SK-N-SH treated with all-trans-retinoic acid at 6 μM for 48 hours (cell line): ENCODE measurements around the gene MYO9A.

Experiments
- ATAC-seq: fragments of 200-7000 bp; cut with Tn5 transposase; 3 replicates; pipeline ENCODE4 v1.9.1; 2020; ENCODE audit warnings: mild to moderate bottlenecking, moderate library complexity
- ARNTL ChIP-seq: fragments of 450-650 bp; formaldehyde crosslinking; IDR thresholded peaks from 2 replicates; pipeline ENCODE4 v1.5.0; 2020; ENCODE audit warnings: low read depth, mild to moderate bottlenecking, moderate library complexity, borderline replicate concordance
- BACH2 ChIP-seq: fragments of 250-450 bp; sonication (Bioruptor Pico); IDR thresholded peaks from 2 replicates; pipeline ENCODE4 v1.9.0; 2021; ENCODE audit warnings: mild to moderate bottlenecking, borderline replicate concordance
- CREB5 ChIP-seq: fragments of 250-450 bp; sonication (Bioruptor Pico); IDR thresholded peaks from 2 replicates; pipeline ENCODE4 v1.5.1; 2020; ENCODE audit warnings: low read depth, mild to moderate bottlenecking, moderate library complexity
- CSDC2 ChIP-seq: fragments of 250-450 bp; sonication (Bioruptor Pico); IDR thresholded peaks from 2 replicates; pipeline ENCODE4 v1.5.0; 2020; ENCODE audit warnings: mild to moderate bottlenecking, moderate library complexity
- ESRRG ChIP-seq: fragments of 250-450 bp; sonication (Bioruptor Pico); IDR thresholded peaks from 2 replicates; pipeline ENCODE4 v1.6.1; 2021; ENCODE audit warnings: mild to moderate bottlenecking
- GLIS3 ChIP-seq: fragments of 250-450 bp; sonication (Bioruptor Pico); IDR thresholded peaks from 2 replicates; pipeline ENCODE4 v1.5.0; 2020; ENCODE audit warnings: mild to moderate bottlenecking, moderate library complexity
- ISL1 ChIP-seq: fragments of 250-450 bp; sonication (Bioruptor Pico); IDR thresholded peaks from 2 replicates; pipeline ENCODE4 v2.1.2; 2022; ENCODE audit warnings: mild to moderate bottlenecking, moderate library complexity
- OSR1 ChIP-seq: fragments of 250-450 bp; sonication (Bioruptor Pico); IDR thresholded peaks from 2 replicates; pipeline ENCODE4 v1.8.0; 2022; ENCODE audit warnings: moderate library complexity, mild to moderate bottlenecking, inconsistent platforms
- PATZ1 ChIP-seq: fragments of 250-450 bp; sonication (Bioruptor Pico); IDR thresholded peaks from 2 replicates; pipeline ENCODE4 v1.8.0; 2020; ENCODE audit warnings: mild to moderate bottlenecking, moderate library complexity, borderline replicate concordance
- POU6F1 ChIP-seq: fragments of 250-450 bp; sonication (Bioruptor Pico); IDR thresholded peaks from 2 replicates; pipeline ENCODE4 v1.8.0; 2021; ENCODE audit warnings: low read depth, mild to moderate bottlenecking, moderate library complexity, borderline replicate concordance
- PPARA ChIP-seq: fragments of 250-450 bp; sonication (Bioruptor Pico); IDR thresholded peaks from 2 replicates; pipeline ENCODE4 v1.5.0; 2020; ENCODE audit warnings: mild to moderate bottlenecking, borderline replicate concordance
- RARB ChIP-seq: fragments of 250-450 bp; sonication (Bioruptor Pico); IDR thresholded peaks from 2 replicates; pipeline ENCODE4 v1.8.0; 2021; ENCODE audit warnings: mild to moderate bottlenecking, moderate library complexity
- SNAI2 ChIP-seq: fragments of 250-450 bp; sonication (Bioruptor Pico); IDR thresholded peaks from 2 replicates; pipeline ENCODE4 v1.5.0; 2020; ENCODE audit warnings: mild to moderate bottlenecking, moderate library complexity
- TCF4 ChIP-seq: fragments of 250-450 bp; sonication (Bioruptor Pico); IDR thresholded peaks from 2 replicates; pipeline ENCODE4 v1.8.0; 2021; ENCODE audit warnings: mild to moderate bottlenecking, moderate library complexity, borderline replicate concordance
- TSHZ2 ChIP-seq: fragments of 250-450 bp; sonication (Bioruptor Pico); IDR thresholded peaks from 2 replicates; pipeline ENCODE4 v1.5.0; 2020; ENCODE audit warnings: mild to moderate bottlenecking, moderate library complexity
- ZC3H10 ChIP-seq: fragments of 250-450 bp; sonication (Bioruptor Pico); IDR thresholded peaks from 2 replicates; pipeline ENCODE4 v1.5.1; 2021; ENCODE audit warnings: mild to moderate bottlenecking, moderate library complexity
- ZFP3 ChIP-seq: fragments of 250-450 bp; sonication (Bioruptor Pico); IDR thresholded peaks from 2 replicates; pipeline ENCODE4 v1.5.0; 2020; ENCODE audit warnings: mild to moderate bottlenecking, moderate library complexity
- ZFP30 ChIP-seq: fragments of 450-650 bp; formaldehyde crosslinking; IDR thresholded peaks from 2 replicates; pipeline ENCODE4 v1.5.0; 2022; ENCODE audit warnings: mild to moderate bottlenecking, moderate library complexity
- ZNF565 ChIP-seq: fragments of 450-650 bp; formaldehyde crosslinking; conservative IDR thresholded peaks from 2 replicates; pipeline ENCODE4 v1.5.0; 2020; ENCODE audit warnings: low read depth, mild to moderate bottlenecking, moderate library complexity
- ZNF70 ChIP-seq: fragments of 450-650 bp; formaldehyde crosslinking; IDR thresholded peaks from 2 replicates; pipeline ENCODE4 v1.5.0; 2020; ENCODE audit warnings: mild to moderate bottlenecking, moderate library complexity
- ZNF8 ChIP-seq: fragments of 450-650 bp; formaldehyde crosslinking; IDR thresholded peaks from 2 replicates; pipeline ENCODE4 v1.5.0; 2020; ENCODE audit warnings: mild to moderate bottlenecking, moderate library complexity

The MYO9A gene

DNA sequence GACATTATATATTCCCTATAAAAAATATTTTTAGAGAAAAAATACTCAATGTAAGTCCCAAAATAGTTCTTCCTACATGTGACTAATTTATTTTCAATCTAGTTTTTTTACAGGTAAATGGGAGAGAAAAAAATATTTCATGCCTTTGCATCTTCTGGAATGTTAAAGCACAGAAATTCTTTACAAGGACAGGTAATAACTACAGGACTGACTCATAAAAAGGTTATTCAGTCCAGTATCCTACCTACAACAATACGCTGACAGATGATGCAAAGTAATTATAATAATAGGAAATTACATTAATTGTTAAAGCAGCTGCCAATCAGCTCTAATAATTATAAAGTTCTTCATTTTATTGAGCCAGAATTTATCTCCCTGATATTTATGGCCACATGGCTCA, 147.5 kb downstream of the MYO9A start (continued):
- TF ChIP-seq PATZ1 (CRISPR knock-in tag), result no peak
- no peak for TF ChIP-seq CSDC2 (CRISPR knock-in tag)
- TF ChIP-seq SNAI2 (CRISPR knock-in tag), result no peak

DNA sequence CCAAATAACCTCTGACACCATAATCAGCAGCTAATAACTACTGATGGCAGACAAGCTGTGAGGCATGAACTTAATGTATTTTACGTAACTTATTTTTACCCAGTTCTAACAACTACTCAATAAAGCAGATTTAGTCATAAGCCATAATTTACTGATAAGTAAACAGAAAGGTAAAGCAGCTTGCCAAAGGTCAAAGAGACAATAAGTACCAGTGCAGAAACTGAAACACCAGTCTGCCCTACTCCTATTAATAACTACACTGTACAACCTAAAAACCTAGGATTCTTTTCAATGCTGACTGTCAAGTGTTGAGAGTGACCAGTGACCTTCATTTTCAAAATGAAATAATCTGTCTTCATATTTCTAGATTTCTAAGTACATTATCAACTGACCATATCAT, 155.4 kb downstream of the MYO9A start:
- TF ChIP-seq OSR1, result no peak
- TF ChIP-seq SNAI2 (CRISPR knock-in tag), result no peak
- TF ChIP-seq ESRRG (CRISPR knock-in tag), result no peak
- no peak for TF ChIP-seq ZNF8 (CRISPR knock-in tag)
- TF ChIP-seq TSHZ2 (CRISPR knock-in tag), result no peak
- no peak for TF ChIP-seq TCF4
- no peak for TF ChIP-seq CSDC2 (CRISPR knock-in tag)
- no peak for TF ChIP-seq PPARA (CRISPR knock-in tag)
- no peak for TF ChIP-seq GLIS3 (CRISPR knock-in tag)
- no peak for TF ChIP-seq ZNF70 (CRISPR knock-in tag)
- TF ChIP-seq, all 23 proteins: peak for 0
- ATAC-seq, result no peak

DNA sequence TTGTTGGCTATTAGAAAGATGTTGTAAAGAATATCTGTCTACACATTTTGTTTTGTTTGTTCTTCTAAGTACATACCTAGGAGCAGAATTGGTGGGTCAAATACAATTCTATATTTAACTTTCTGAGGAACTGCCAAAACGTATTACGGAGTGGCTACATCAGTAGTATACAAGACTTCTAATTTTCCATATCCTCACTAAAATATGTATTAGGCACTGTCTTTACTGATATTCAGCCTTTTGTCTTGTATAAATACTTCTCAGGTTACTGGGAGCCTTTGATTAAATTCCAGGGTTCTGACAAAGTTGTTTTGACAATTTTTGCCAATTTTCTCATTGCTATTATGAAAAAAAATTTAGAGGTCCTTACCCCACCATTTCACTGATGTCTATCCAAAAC, 160.9 kb downstream of the MYO9A start:
- no peak for ATAC-seq

GRCh38 chr15:71951134-71951533, 166.8 kb downstream of the MYO9A start:
- ATAC-seq, result no peak
- TF ChIP-seq TCF4, result no peak
- no peak for TF ChIP-seq GLIS3 (CRISPR knock-in tag)
- TF ChIP-seq ZC3H10 (CRISPR knock-in tag), result no peak
- TF ChIP-seq ZNF70 (CRISPR knock-in tag), result no peak
- TF ChIP-seq ZFP3 (CRISPR knock-in tag), result no peak
- TF ChIP-seq ISL1 (CRISPR knock-in tag), result no peak

More for the DNA sequence above, 160.9 kb downstream of the MYO9A start:
- no peak for TF ChIP-seq CREB5 (CRISPR knock-in tag)
- TF ChIP-seq, all 23 proteins: peak for 0

DNA sequence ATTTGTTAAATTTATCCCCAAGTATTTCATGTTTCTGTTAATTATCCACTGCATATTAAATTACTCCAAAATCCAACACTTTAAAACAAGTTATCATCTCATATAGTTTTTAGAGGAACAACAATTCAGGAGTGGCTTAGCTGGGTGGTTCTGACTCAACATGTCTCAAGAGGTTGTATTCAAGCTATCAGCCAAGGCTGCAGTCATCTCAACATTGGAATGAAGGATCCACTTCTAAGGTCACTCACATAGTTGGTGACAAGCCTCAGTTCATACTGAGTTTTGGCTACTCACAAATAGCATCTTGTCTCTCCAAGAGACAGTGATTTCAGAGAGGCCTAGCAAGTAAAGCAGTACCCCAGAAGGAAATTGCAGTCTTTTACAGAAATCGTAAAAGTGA, 172.9 kb downstream of the MYO9A start:
- no peak for ATAC-seq
- no peak for TF ChIP-seq ESRRG (CRISPR knock-in tag)
- no peak for TF ChIP-seq RARB
- TF ChIP-seq SNAI2 (CRISPR knock-in tag), result no peak
- TF ChIP-seq CREB5 (CRISPR knock-in tag), result no peak
- no peak for TF ChIP-seq PATZ1 (CRISPR knock-in tag)
- no peak for TF ChIP-seq TSHZ2 (CRISPR knock-in tag)
- TF ChIP-seq ZNF565, result no peak
- TF ChIP-seq POU6F1 (CRISPR knock-in tag), result no peak
- no peak for TF ChIP-seq ARNTL
- no peak for TF ChIP-seq ZNF8 (CRISPR knock-in tag)
- TF ChIP-seq ZFP30 (CRISPR knock-in tag), result no peak
- TF ChIP-seq GLIS3 (CRISPR knock-in tag), result no peak
- TF ChIP-seq ZC3H10 (CRISPR knock-in tag), result no peak
- TF ChIP-seq PPARA (CRISPR knock-in tag), result no peak
- no peak for TF ChIP-seq BACH2 (CRISPR knock-in tag)
